Prostate gland (tissue), 2 donors: ENCODE measurements around the gene SLC46A1. TPM values are rescaled to one million over a fixed set of nuclear protein-coding genes. Genes with fewer than 3 reads are reported as not detected.

Source experiments
- DNase-seq: peaks from one replicate; pipeline ENCODE4 v3.0.0-alpha.2; 2019; ENCODE audit warnings: low spot score
- H3K27ac ChIP-seq, 2 donors: fragments of 200-600 bp; sonication (generic); 2 replicates each; pipeline ENCODE4 v1.5.1; 2017 to 2019
- H3K27me3 ChIP-seq: fragments of 200-600 bp; sonication (generic); replicated peaks from 2 replicates; pipeline ENCODE4 v1.5.1; 2019; ENCODE audit not compliant: insufficient read depth
- H3K36me3 ChIP-seq, 2 donors: fragments of 200-600 bp; sonication (generic); 1 replicate in 1 of 2; 2 replicates in 1 of 2; pipeline versions ENCODE4 v1.5.1 to v1.8.1; 2017 to 2019
- H3K4me1 ChIP-seq: fragments of 200-600 bp; sonication (generic); replicated peaks from 2 replicates; pipeline ENCODE4 v1.5.1; 2019
- H3K4me3 ChIP-seq, 2 donors: fragments of 200-600 bp; sonication (generic); 2 replicates each; pipeline ENCODE4 v1.5.1; 2017 to 2019
- H3K9me3 ChIP-seq: fragments of 200-600 bp; sonication (generic); 2 replicates; pipeline ENCODE4 v1.5.1; 2017
- POLR2A ChIP-seq: fragments of 450-650 bp; IDR thresholded peaks from one replicate; pipeline ENCODE4 v1.6.1; 2016; ENCODE audit warnings: antibody characterized with exemption, mild to moderate bottlenecking
- POLR2AphosphoS5 ChIP-seq: sonication (generic); formaldehyde crosslinking; IDR thresholded peaks from one replicate; pipeline ENCODE4 v1.6.1; 2017; ENCODE audit warnings: antibody characterized with exemption
- WGBS: methylation state at CpG from one replicate; pipeline ENCODE4 v1.1.5; 2018; 5-methylcytosine and 5-hydroxymethylcytosine counted together
- intact Hi-C: fragments of 100-400 bp; cut with DNase I; formaldehyde crosslinking; loops from one replicate; pipeline ENCODE4 v1.14.2; 2022
- total RNA-seq, 2 donors: library from RNA; depleted of rRNA; stranded (reverse); fragments of >200 nt; gene quantifications; one replicate each; pipeline ENCODE4 v1.1.0, GENCODE V29; 2016
- TF ChIP-seq, protein P1 (sequence below), 4 experiments: fragments of 200-600 bp in 2 of 4; fragments of 450-650 bp in 2 of 4; sonication (generic) in 2 of 4; IDR thresholded peaks; 1 replicate in 3 of 4; 2 replicates in 1 of 4; pipeline ENCODE4 v1.5.1; 2016 to 2019; ENCODE audit warnings: antibody characterized with exemption in 4 of 4, mild to moderate bottlenecking in 2 of 4, moderate library complexity in 2 of 4

Gene SLC46A1
- total RNA-seq, 2 donors from 2014 or later, result 14.9 to 20.1 TPM

DNA sequence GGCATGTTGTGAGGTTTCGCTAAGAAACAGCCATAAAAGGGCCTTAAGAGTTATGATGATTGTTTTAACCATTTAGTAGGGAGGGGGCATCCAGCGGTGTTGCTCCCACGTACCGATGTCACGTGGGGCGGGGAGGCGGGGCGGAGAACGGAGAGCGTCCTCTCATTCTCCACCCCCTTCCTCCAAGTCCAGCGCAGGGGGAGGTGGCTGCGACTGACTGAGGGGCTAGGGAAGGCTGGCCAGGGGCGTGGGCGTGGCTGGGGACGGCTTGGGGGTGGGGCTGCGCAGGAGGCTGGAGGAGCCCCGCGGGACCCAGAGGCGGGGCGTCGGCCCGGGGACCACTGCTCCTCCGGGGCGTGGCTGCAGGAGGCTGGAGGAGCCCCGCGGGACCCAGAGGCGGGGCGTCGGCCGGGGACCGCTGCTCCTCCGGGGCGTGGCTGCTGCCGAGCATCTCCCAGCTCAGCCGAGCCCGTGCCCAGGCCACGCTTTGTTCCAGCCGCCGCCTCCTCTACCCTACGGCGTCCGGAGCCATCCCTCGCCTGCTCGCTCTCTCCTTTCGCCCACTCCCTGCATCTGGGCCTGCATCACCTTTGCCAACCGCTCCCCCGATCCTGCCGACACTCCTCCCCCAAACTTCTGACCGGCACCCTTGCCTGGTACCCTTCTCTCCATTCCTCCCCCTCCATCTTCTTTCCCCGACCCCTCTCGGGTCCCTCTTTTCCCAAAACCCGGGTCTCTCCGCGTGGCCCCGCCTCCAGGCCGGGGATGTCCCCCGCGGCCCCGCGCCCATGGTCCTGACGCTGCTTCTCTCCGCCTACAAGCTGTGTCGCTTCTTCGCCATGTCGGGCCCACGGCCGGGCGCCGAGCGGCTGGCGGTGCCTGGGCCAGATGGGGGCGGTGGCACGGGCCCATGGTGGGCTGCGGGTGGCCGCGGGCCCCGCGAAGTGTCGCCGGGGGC, 34.5 kb downstream of the SLC46A1 start, which contains the start of gene SARM1:
Gene SARM1 (plus strand): TSS at position 450 of the 958 bp plus-strand sequence. CDS start 339 bp downstream, at position 789.
- under 1% methylated on average over 48 of the region's 80 CpGs for WGBS
- H3K4me3 ChIP-seq, result peak within 1 kb of the TSS; percentile 33 to 40
- TF ChIP-seq, protein P1, sequence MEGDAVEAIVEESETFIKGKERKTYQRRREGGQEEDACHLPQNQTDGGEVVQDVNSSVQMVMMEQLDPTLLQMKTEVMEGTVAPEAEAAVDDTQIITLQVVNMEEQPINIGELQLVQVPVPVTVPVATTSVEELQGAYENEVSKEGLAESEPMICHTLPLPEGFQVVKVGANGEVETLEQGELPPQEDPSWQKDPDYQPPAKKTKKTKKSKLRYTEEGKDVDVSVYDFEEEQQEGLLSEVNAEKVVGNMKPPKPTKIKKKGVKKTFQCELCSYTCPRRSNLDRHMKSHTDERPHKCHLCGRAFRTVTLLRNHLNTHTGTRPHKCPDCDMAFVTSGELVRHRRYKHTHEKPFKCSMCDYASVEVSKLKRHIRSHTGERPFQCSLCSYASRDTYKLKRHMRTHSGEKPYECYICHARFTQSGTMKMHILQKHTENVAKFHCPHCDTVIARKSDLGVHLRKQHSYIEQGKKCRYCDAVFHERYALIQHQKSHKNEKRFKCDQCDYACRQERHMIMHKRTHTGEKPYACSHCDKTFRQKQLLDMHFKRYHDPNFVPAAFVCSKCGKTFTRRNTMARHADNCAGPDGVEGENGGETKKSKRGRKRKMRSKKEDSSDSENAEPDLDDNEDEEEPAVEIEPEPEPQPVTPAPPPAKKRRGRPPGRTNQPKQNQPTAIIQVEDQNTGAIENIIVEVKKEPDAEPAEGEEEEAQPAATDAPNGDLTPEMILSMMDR (IDR thresholded peaks at IDR 0.05), result no peak
- no peak for TF ChIP-seq POLR2AphosphoS5
- no peak for TF ChIP-seq POLR2A
- H3K36me3 ChIP-seq, result no peaks in the 10 kb centered on the region
- no peaks in the 10 kb centered on the region for H3K27me3 ChIP-seq
- H3K4me1 ChIP-seq, result no peaks in the 10 kb centered on the region
- no peaks in the 10 kb centered on the region for H3K9me3 ChIP-seq
- peak within 1 kb of the TSS; percentile 35 to 43 for H3K27ac ChIP-seq
- intact Hi-C loops, result no loop called here
- peak; percentile 40 for DNase-seq

DNA sequence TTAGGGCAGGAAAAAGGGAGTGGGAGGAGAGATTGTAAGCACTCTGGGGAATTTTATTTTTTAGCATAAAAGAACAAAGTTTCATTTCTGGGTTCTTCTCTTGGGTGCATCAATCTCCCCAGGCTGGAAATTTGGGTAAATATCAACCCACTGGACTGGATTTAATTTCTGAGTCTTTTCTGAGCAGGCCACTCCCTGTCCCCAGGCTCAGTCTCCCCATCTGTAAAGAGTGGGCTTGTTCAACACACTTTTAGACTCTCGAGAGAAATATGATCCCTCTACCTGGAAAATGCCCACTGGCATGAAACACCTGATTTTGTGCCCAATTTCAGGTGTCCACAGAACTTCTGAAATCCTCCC, 35.3 kb downstream of the SLC46A1 start:
- intact Hi-C loops, result no loop called here
- H3K27ac ChIP-seq, result peak overlapping the region; percentile 17 to 43
- H3K9me3 ChIP-seq, result no peaks in the 10 kb centered on the region
- H3K27me3 ChIP-seq, result no peaks in the 10 kb centered on the region
- no peak for DNase-seq
- 60% methylated on average over 1 of the region's 1 CpG for WGBS
- H3K36me3 ChIP-seq, result no peaks in the 10 kb centered on the region
- no peaks in the 10 kb centered on the region for H3K4me1 ChIP-seq
- TF ChIP-seq, protein P1 (IDR thresholded peaks at IDR 0.05), result no peak
- TF ChIP-seq POLR2AphosphoS5 (no peak), POLR2A (no peak)
- no peak overlapping the region for H3K4me3 ChIP-seq

DNA sequence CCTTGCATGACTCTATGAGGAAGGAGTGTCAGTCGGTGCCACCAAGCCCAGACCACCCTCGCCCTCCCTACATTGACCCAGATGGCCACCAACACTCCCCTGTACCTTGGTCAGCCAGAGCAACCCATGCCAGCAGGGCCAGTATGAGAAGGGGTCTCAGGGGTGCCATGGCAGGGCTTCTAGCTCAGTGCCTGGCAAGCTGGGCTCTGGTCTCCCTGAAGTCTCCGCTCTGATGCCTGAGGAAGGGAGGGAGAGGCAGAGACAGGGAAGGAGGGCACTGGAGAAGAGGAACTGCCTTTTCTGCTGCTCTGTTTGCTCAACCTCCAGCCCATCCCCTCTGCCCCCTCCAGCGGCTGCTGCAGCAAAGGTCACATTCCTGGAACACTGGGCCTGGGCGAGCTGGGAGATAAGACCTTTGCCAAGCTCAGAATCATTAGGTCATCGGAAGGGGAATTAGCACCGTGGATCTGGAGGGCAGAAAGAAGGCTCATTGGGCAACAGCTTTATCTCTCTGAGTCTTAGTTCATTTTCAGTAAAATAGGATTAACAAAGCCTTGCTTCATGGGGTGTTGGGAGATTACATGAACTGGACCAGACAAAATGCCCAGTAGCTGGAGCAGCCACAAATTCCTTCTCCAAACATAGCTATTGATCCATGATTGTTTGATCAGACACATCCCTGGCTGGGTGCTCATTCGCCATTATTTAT, 35.8 kb downstream of the SLC46A1 start, which contains the start of gene VTN:
Gene VTN (minus strand): TSS at position 273 of the 709 bp plus-strand sequence. CDS start 104 bp downstream, at position 169.
- H3K4me1 ChIP-seq, result no peaks in the 10 kb centered on the region
- H3K4me3 ChIP-seq, result peak within 1 kb of the TSS; percentile 33 to 40
- intact Hi-C loops, result no loop called here
- no peaks in the 10 kb centered on the region for H3K9me3 ChIP-seq
- TF ChIP-seq POLR2AphosphoS5, result no peak
- no peak for TF ChIP-seq POLR2A
- TF ChIP-seq, protein P1 (IDR thresholded peaks at IDR 0.05), result no peak
- H3K27ac ChIP-seq, result peak within 1 kb of the TSS; percentile 17 to 43
- WGBS, result 28% methylated on average over 8 of the region's 8 CpGs
- H3K36me3 ChIP-seq, result no peaks in the 10 kb centered on the region
- H3K27me3 ChIP-seq, result no peaks in the 10 kb centered on the region
- no peak for DNase-seq

DNA sequence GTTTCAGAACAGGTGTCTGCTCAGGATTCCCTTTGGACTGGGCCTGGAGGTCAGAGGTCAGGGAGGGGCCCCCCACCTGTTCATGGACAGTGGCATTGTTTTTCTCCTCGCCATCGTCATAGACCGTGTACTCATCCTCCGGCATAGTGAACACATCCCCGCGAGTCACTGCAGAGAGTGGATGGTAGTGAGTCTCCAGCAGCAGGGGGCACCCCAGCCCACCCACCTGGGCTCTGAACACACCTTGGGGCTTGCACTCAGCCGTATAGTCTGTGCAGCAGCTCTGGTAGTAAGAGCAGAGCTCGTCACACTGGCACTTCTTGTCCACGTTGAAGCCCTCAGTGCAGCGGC, 36.4 kb downstream of the SLC46A1 start:
- Histone ChIP-seq H3K4me3 (no peak overlapping the region), H3K4me1 (no peaks in the 10 kb centered on the region), H3K27ac (no peak overlapping the region), H3K36me3 (no peaks in the 10 kb centered on the region), H3K9me3 (no peaks in the 10 kb centered on the region), H3K27me3 (no peaks in the 10 kb centered on the region)
- intact Hi-C loops, result no loop called here
- DNase-seq, result no peak
- TF ChIP-seq POLR2AphosphoS5 (no peak), POLR2A (no peak)
- TF ChIP-seq, protein P1 (IDR thresholded peaks at IDR 0.05), result no peak
- WGBS, result 57% methylated on average over 10 of the region's 10 CpGs
